Mesodermal cell (in vitro differentiated cells): ENCODE data around the gene TOLLIP.
A peak's percentile ranks its signal among the peaks of the same experiment; 100 is the strongest.

Experiments
- H3K27ac ChIP-seq: 2 replicates; pipeline ENCODE4 v1.7.0; 2013; ENCODE audit warnings: mild to moderate bottlenecking, low read depth, low read length, moderate library complexity; ENCODE audit not compliant: severe bottlenecking
- H3K36me3 ChIP-seq: 2 replicates; pipeline ENCODE4 v1.7.1; 2013; ENCODE audit warnings: mild to moderate bottlenecking, low read length, moderate library complexity; ENCODE audit not compliant: control insufficient read depth, insufficient read depth
- H3K4me1 ChIP-seq: one replicate; pipeline ENCODE4 v1.7.1; 2013; ENCODE audit warnings: mild to moderate bottlenecking, low read length; ENCODE audit not compliant: insufficient read depth, control insufficient read depth, poor library complexity, severe bottlenecking
- H3K4me3 ChIP-seq: 2 replicates; pipeline ENCODE4 v1.7.0; 2013; ENCODE audit warnings: low read length, control low read depth, mild to moderate bottlenecking; ENCODE audit not compliant: insufficient read depth, poor library complexity, severe bottlenecking; ENCODE audit errors: extremely low read depth
- H3K9me3 ChIP-seq: 2 replicates; pipeline ENCODE4 v1.7.1; 2013; ENCODE audit warnings: mild to moderate bottlenecking, low read length, moderate library complexity; ENCODE audit not compliant: control insufficient read depth
- WGBS, 2 experiments: methylation state at CpG; one replicate each; pipeline ENCODE4 v1.1.5; 2013; ENCODE audit warnings: missing lambda C conversion rate in 2 of 2; ENCODE audit not compliant: insufficient coverage in 2 of 2; 5-methylcytosine and 5-hydroxymethylcytosine counted together

The TOLLIP gene

GRCh38 chr11:1310318-1310687 is 871 bp upstream of the TOLLIP start:
- Histone ChIP-seq H3K4me3 (peak overlapping the region; percentile 71), H3K9me3 (peaks cover 26% of the 10 kb centered on the region), H3K27ac (no peak overlapping the region), H3K36me3 (peaks cover 20% of the 10 kb centered on the region), H3K4me1 (peaks cover 6% of the 10 kb centered on the region)
- 91 to 93% methylated on average over 18 of the region's 18 CpGs for WGBS, 2 experiments

- H3K9me3 ChIP-seq = peaks cover 26% of the 10 kb centered on the region
- 7 to 11% methylated on average over 39 to 48 of the region's 58 CpGs for WGBS, 2 experiments
- peak overlapping the region; percentile 71 for H3K4me3 ChIP-seq
- H3K4me1 ChIP-seq = peaks cover 6% of the 10 kb centered on the region
- peaks cover 24% of the 10 kb centered on the region for H3K36me3 ChIP-seq
- peak overlapping the region; percentile 57 for H3K27ac ChIP-seq
These were observed 512 bp downstream of the TOLLIP start for GRCh38 chr11:1308743-1309497.

- H3K9me3 ChIP-seq = peaks cover 26% of the 10 kb centered on the region
- peak overlapping the region; percentile 71 for H3K4me3 ChIP-seq
- no peak overlapping the region for H3K27ac ChIP-seq
- H3K4me1 ChIP-seq = peaks cover 11% of the 10 kb centered on the region
- H3K36me3 ChIP-seq = peaks cover 25% of the 10 kb centered on the region
- WGBS, 2 experiments = 83 to 91% methylated on average over 18 to 20 of the region's 21 CpGs
These were observed 1.3 kb downstream of the TOLLIP start for GRCh38 chr11:1307998-1308742.

GRCh38 chr11:1307163-1307870 is 2.1 kb downstream of the TOLLIP start:
- WGBS, 2 experiments = 96 to 98% methylated on average over 21 of the region's 21 CpGs
- H3K4me1 ChIP-seq = peaks cover 14% of the 10 kb centered on the region
- peaks cover 23% of the 10 kb centered on the region for H3K9me3 ChIP-seq
- no peak overlapping the region for H3K27ac ChIP-seq
- no peak overlapping the region for H3K4me3 ChIP-seq
- H3K36me3 ChIP-seq = peaks cover 29% of the 10 kb centered on the region

- H3K4me1 ChIP-seq = peaks cover 14% of the 10 kb centered on the region
These were observed 3.0 kb downstream of the TOLLIP start for GRCh38 chr11:1306186-1307162.

GRCh38 chr11:1305501-1306056 is 3.9 kb downstream of the TOLLIP start:
- Histone ChIP-seq H3K4me3 (no peak overlapping the region), H3K4me1 (peaks cover 14% of the 10 kb centered on the region), H3K27ac (no peak overlapping the region), H3K9me3 (peaks cover 6% of the 10 kb centered on the region), H3K36me3 (peaks cover 41% of the 10 kb centered on the region)
- 96 to 97% methylated on average over 21 to 25 of the region's 27 CpGs for whole genome bisulfite sequencing, 2 experiments

More at GRCh38 chr11:1306186-1307162, 3.0 kb downstream of the TOLLIP start:
- H3K27ac ChIP-seq = no peak overlapping the region
- peaks cover 14% of the 10 kb centered on the region for H3K9me3 ChIP-seq
- H3K36me3 ChIP-seq = peaks cover 36% of the 10 kb centered on the region
- 93 to 94% methylated on average over 21 to 30 of the region's 30 CpGs for WGBS, 2 experiments
- no peak overlapping the region for H3K4me3 ChIP-seq

GRCh38 chr11:1305063-1305495 is 4.4 kb downstream of the TOLLIP start:
- 89 to 99% methylated on average over 9 to 10 of the region's 13 CpGs for WGBS, 2 experiments
- Histone ChIP-seq H3K4me1 (peaks cover 14% of the 10 kb centered on the region), H3K4me3 (no peak overlapping the region), H3K36me3 (peaks cover 46% of the 10 kb centered on the region), H3K27ac (no peak overlapping the region), H3K9me3 (peaks cover under 1% of the 10 kb centered on the region)

GRCh38 chr11:1304380-1304779 is 5.1 kb downstream of the TOLLIP start:
- H3K9me3 ChIP-seq = no peaks in the 10 kb centered on the region
- peaks cover 46% of the 10 kb centered on the region for H3K36me3 ChIP-seq
- H3K27ac ChIP-seq = no peak overlapping the region
- H3K4me3 ChIP-seq = no peak overlapping the region
- WGBS, 2 experiments = 96 to 98% methylated on average over 12 to 13 of the region's 14 CpGs
- H3K4me1 ChIP-seq = peaks cover 14% of the 10 kb centered on the region

GRCh38 chr11:1303973-1304372 is 5.5 kb downstream of the TOLLIP start:
- 81 to 99% methylated on average over 10 of the region's 10 CpGs for WGBS, 2 experiments
- Histone ChIP-seq H3K9me3 (no peaks in the 10 kb centered on the region), H3K27ac (no peak overlapping the region), H3K4me3 (no peak overlapping the region), H3K36me3 (peaks cover 46% of the 10 kb centered on the region), H3K4me1 (peaks cover 14% of the 10 kb centered on the region)
